Measurements from ENCODE around the gene PANX2.

Gene PANX2

GRCh38 chr22:50229370-50229769 lies 58.8 kb downstream of the PANX2 start:
- DNase-seq (ENCODE audit: low read depth in 2 of 2): no peak

All from fibroblast of skin of left quadriceps (primary cell).